OCI-LY7 (cell line): ENCODE data around the gene ASB11. TPM values are rescaled to one million over a fixed set of nuclear protein-coding genes. Genes with fewer than 3 reads are reported as not detected.

Experiments
- Bru-seq: library from RNA; stranded (reverse); fragments of 400-500 nt; gene quantifications from one replicate; lab custom pipeline; 2021; lab: Mats Ljungman, UMichigan
- BruChase-seq, 2 experiments: library from RNA; stranded (reverse); fragments of 400-500 nt; gene quantifications; one replicate each; lab custom pipeline; 2021; lab: Mats Ljungman, UMichigan
- BruUV-seq: library from RNA; stranded (reverse); fragments of 400-500 nt; replicated peaks from 2 replicates; lab custom pipeline; 2021; lab: Mats Ljungman, UMichigan
- CTCF ChIA-PET: fragments of 300-600 bp; sonication (Branson Sonifier 250); formaldehyde crosslinking; loops from one replicate; lab custom pipeline; 2022; ENCODE audit warnings: antibody characterized with exemption; ENCODE audit not compliant: unreplicated experiment; lab: Charles Lee
- POLR2A ChIA-PET: fragments of 300-600 bp; sonication (Branson Sonifier 250); formaldehyde crosslinking; loops from one replicate; lab custom pipeline; 2022; ENCODE audit warnings: antibody characterized with exemption; lab: Charles Lee
- DNase-seq: peaks from one replicate; pipeline ENCODE4 v3.0.0-alpha.2; 2015; ENCODE audit warnings: low spot score
- H2AFZ ChIP-seq: fragments of 200-600 bp; sonication (generic), shearing (Covaris generic); 2 replicates; pipeline ENCODE4 v1.6.1; 2014; ENCODE audit warnings: mild to moderate bottlenecking, antibody characterized with exemption, low read length, moderate library complexity
- H3K27ac ChIP-seq: fragments of 200-600 bp; sonication (generic); 2 replicates; pipeline ENCODE4 v1.5.1; 2014; ENCODE audit warnings: mixed run types, low read depth, mild to moderate bottlenecking, moderate library complexity, low read length, inconsistent platforms; ENCODE audit not compliant: poor library complexity, severe bottlenecking
- H3K36me3 ChIP-seq: fragments of 200-600 bp; sonication (generic); 2 replicates; pipeline ENCODE4 v1.6.1; 2014; ENCODE audit warnings: mild to moderate bottlenecking, antibody characterized with exemption, low read length, moderate library complexity, mixed read lengths; ENCODE audit not compliant: insufficient read depth
- H3K4me1 ChIP-seq: fragments of 200-600 bp; sonication (generic); 2 replicates; pipeline ENCODE4 v1.5.1; 2014; ENCODE audit warnings: mild to moderate bottlenecking, low read length; ENCODE audit not compliant: insufficient read depth, poor library complexity, severe bottlenecking
- H3K4me2 ChIP-seq: fragments of 200-600 bp; sonication (generic); 2 replicates; pipeline ENCODE4 v1.6.1; 2014; ENCODE audit warnings: mild to moderate bottlenecking, low read length
- H3K4me3 ChIP-seq: fragments of 200-600 bp; sonication (generic); 2 replicates; pipeline ENCODE4 v1.5.1; 2014; ENCODE audit warnings: mild to moderate bottlenecking, low read depth, low read length; ENCODE audit not compliant: poor library complexity, severe bottlenecking
- H3K79me2 ChIP-seq: fragments of 200-600 bp; sonication (generic); 2 replicates; pipeline ENCODE4 v1.6.1; 2016; ENCODE audit warnings: low read depth, mild to moderate bottlenecking, low read length, moderate library complexity, mixed read lengths; ENCODE audit not compliant: insufficient read depth
- H3K9me2 ChIP-seq: fragments of 200-600 bp; sonication (generic); 2 replicates; pipeline ENCODE4 v1.6.1; 2016; ENCODE audit warnings: mild to moderate bottlenecking, low read length, mixed read lengths; ENCODE audit not compliant: insufficient read depth
- H3K9me3 ChIP-seq: fragments of 200-600 bp; sonication (generic); 2 replicates; pipeline ENCODE4 v1.6.1; 2014; ENCODE audit warnings: mild to moderate bottlenecking, mixed run types, low read length, mixed read lengths
- H4K20me1 ChIP-seq: fragments of 200-600 bp; sonication (generic); 2 replicates; pipeline ENCODE4 v1.6.1; 2014; ENCODE audit warnings: mild to moderate bottlenecking, antibody characterized with exemption, low read length, moderate library complexity, mixed read lengths; ENCODE audit not compliant: insufficient read depth
- EZH2phosphoT487 ChIP-seq: fragments of 200-600 bp; sonication (generic); IDR thresholded peaks from 2 replicates; pipeline ENCODE4 v1.6.1; 2018; ENCODE audit warnings: low read depth, borderline replicate concordance, mild to moderate bottlenecking, mixed run types, antibody characterized with exemption, low read length, moderate library complexity, mixed read lengths
- intact Hi-C: fragments of 100-400 bp; cut with micrococcal nuclease; formaldehyde crosslinking; loops from one replicate; pipeline ENCODE4 v1.10.0; 2022; ENCODE audit not compliant: unreplicated experiment
- long read RNA-seq: library from polyadenylated mRNA; stranded (forward); transcript quantifications from one replicate; pipeline ENCODE4 v2.0.0, GENCODE V29; 2022
- total RNA-seq, 2 experiments: library from RNA; depleted of rRNA in 1 of 2; stranded (reverse); fragments of >200 nt in 1 of 2; shearing (Covaris generic) in 1 of 2; gene quantifications; 2 replicates each; pipeline ENCODE4 v1.2.3, GENCODE V29; 2014 to 2022
- TF ChIP-seq, protein P1 (sequence below): fragments of 200-600 bp; sonication (generic); conservative IDR thresholded peaks from 2 replicates; pipeline ENCODE4 v1.5.1; 2014; ENCODE audit warnings: mild to moderate bottlenecking, antibody characterized with exemption, low read length, moderate library complexity, mixed read lengths

ASB11 gene, protein sequence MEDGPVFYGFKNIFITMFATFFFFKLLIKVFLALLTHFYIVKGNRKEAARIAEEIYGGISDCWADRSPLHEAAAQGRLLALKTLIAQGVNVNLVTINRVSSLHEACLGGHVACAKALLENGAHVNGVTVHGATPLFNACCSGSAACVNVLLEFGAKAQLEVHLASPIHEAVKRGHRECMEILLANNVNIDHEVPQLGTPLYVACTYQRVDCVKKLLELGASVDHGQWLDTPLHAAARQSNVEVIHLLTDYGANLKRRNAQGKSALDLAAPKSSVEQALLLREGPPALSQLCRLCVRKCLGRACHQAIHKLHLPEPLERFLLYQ
- total RNA-seq (2014; rRNA removed; shearing (Covaris generic)) (not detected in 2 replicates), total RNA-seq (2022) (not detected in 2 replicates), Bru-seq, nascent RNA (percentile 11 among the genes with signal in this experiment), BruChase-seq, experiment 1, labeled RNA remaining after a 6-hour chase (not detected), BruChase-seq, experiment 2, labeled RNA remaining after a 2-hour chase (percentile 7 among the genes with signal in this experiment)
- long read RNA-seq = 0 reads

DNA sequence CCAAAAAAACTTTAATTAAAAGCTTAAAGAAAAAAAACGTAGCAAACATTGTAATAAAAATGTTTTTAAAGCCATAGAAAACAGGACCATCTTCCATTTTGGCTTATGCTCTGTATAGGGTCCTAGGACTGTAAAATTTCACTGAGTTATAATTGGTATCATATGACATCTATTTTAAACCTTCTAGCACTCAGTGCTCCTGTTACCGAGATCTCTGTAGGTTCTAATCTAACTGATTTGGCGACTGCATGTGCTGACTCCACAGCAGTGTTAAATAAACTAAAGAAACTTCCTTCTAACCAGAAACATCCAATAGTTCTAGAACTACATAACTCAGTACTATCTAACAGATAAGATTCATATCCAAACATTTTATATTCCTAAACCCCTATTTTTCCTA lies at the start of gene ASB11:
Gene ASB11 (minus strand): TSS at position 132 of the 400 bp plus-strand sequence. CDS start 35 bp downstream, at position 97.
- BruUV-seq = no TSS peak
- Histone ChIP-seq H3K4me1 (no peaks in the 10 kb centered on the region), H3K4me3 (no peak within 1 kb of the TSS), H4K20me1 (no peaks in the 10 kb centered on the region), H3K79me2 (no peaks in the 10 kb centered on the region), H3K27ac (no peak within 1 kb of the TSS), H3K36me3 (peaks cover 4% of the 10 kb centered on the region; the same call in 1 of the 2 replicates), H3K9me2 (no peaks in the 10 kb centered on the region), H2AFZ (no peak within 1 kb of the TSS), H3K9me3 (no peaks in the 10 kb centered on the region), H3K4me2 (no peak within 1 kb of the TSS)
- no peak for DNase-seq
- POLR2A ChIA-PET = no interaction called here
- intact Hi-C loops = no loop called here
- CTCF ChIA-PET = no interaction called here
- TF ChIP-seq, protein P1, sequence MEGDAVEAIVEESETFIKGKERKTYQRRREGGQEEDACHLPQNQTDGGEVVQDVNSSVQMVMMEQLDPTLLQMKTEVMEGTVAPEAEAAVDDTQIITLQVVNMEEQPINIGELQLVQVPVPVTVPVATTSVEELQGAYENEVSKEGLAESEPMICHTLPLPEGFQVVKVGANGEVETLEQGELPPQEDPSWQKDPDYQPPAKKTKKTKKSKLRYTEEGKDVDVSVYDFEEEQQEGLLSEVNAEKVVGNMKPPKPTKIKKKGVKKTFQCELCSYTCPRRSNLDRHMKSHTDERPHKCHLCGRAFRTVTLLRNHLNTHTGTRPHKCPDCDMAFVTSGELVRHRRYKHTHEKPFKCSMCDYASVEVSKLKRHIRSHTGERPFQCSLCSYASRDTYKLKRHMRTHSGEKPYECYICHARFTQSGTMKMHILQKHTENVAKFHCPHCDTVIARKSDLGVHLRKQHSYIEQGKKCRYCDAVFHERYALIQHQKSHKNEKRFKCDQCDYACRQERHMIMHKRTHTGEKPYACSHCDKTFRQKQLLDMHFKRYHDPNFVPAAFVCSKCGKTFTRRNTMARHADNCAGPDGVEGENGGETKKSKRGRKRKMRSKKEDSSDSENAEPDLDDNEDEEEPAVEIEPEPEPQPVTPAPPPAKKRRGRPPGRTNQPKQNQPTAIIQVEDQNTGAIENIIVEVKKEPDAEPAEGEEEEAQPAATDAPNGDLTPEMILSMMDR = no peak
- TF ChIP-seq EZH2phosphoT487 = no peak

DNA sequence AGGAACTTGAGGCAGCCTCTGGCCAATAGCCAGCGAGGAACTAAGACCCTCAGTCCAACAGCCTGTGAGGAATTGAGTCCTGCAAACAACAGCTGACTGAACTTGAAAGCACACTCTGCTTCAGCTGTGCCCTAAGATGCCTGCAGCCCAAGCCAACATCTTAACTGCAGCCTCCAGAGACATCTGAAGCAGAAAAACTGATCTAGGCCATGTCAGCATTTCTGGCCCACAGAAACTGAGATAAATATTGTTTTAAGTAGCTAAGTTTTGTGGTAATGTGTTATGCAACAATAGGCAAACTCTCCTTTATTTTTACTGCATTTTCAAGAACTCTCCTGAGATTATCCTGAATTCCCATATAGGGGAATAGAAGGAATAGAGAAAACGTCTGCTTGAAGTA lies 44.3 kb upstream of the ASB11 start:
- POLR2A ChIA-PET = interaction anchor here (1.0 kb wide), 1 partner anchor 100 kb away, joined by 3 read pairs; no protein-coding TSS in a partner anchor
- intact Hi-C loops = loop anchor here (10.0 kb wide), 1 partner anchor 205 kb away; no protein-coding TSS in a partner anchor
- no peak for DNase-seq
- Histone ChIP-seq H3K79me2 (no peaks in the 10 kb centered on the region), H3K36me3 (no peaks in the 10 kb centered on the region), H3K27ac (no peak overlapping the region), H3K4me3 (no peak overlapping the region), H3K4me1 (no peaks in the 10 kb centered on the region), H3K9me2 (no peaks in the 10 kb centered on the region), H3K4me2 (no peak overlapping the region), H3K9me3 (no peaks in the 10 kb centered on the region), H4K20me1 (no peaks in the 10 kb centered on the region), H2AFZ (no peak overlapping the region)
- CTCF ChIA-PET = no interaction called here
- no TSS peak for BruUV-seq
- TF ChIP-seq, protein P1 = no peak
- no peak for TF ChIP-seq EZH2phosphoT487
